ENCODE results near the gene MRTFB. TPM values are rescaled to one million over a fixed set of nuclear protein-coding genes. Genes with fewer than 3 reads are reported as not detected.

MRTFB gene
- total RNA-seq, 1 donor from 2014 or later = 89.4 TPM

DNA sequence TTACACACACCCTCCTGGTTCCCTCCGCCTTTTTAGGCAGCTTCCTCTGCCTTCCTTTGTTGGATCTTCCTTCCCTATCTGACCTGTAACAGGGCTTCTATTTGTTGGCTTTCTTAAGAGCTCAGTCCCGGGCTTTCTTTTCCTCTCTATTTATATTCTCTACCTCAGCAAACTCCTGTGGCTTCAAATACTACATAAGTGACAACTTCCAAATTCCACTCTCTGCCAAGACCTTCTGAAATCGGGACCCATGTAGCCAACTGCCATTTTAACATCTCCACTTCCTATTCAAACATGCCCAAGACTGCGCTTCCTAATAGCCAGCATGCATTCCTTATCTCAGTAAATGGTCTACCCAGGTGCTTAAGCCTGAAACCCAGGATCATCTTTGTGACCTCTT, 128.1 kb downstream of the MRTFB start:
- TF ChIP-seq, protein P1, sequence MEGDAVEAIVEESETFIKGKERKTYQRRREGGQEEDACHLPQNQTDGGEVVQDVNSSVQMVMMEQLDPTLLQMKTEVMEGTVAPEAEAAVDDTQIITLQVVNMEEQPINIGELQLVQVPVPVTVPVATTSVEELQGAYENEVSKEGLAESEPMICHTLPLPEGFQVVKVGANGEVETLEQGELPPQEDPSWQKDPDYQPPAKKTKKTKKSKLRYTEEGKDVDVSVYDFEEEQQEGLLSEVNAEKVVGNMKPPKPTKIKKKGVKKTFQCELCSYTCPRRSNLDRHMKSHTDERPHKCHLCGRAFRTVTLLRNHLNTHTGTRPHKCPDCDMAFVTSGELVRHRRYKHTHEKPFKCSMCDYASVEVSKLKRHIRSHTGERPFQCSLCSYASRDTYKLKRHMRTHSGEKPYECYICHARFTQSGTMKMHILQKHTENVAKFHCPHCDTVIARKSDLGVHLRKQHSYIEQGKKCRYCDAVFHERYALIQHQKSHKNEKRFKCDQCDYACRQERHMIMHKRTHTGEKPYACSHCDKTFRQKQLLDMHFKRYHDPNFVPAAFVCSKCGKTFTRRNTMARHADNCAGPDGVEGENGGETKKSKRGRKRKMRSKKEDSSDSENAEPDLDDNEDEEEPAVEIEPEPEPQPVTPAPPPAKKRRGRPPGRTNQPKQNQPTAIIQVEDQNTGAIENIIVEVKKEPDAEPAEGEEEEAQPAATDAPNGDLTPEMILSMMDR (IDR thresholded peaks at IDR 0.05) = no peak
- no peaks in the 10 kb centered on the region for H3K27me3 ChIP-seq
- H3K27ac ChIP-seq = no peak overlapping the region
- H3K4me3 ChIP-seq = no peak overlapping the region
- no peaks in the 10 kb centered on the region for H3K36me3 ChIP-seq
- DNase-seq (ENCODE audit: low spot score in 2 of 2) = no peak
- intact Hi-C loops (cut with DNase I) = no loop called here
- no peaks in the 10 kb centered on the region for H3K9me3 ChIP-seq
- H3K4me1 ChIP-seq = peaks cover 0 to 5% of the 10 kb centered on the region in 2 donors

DNA sequence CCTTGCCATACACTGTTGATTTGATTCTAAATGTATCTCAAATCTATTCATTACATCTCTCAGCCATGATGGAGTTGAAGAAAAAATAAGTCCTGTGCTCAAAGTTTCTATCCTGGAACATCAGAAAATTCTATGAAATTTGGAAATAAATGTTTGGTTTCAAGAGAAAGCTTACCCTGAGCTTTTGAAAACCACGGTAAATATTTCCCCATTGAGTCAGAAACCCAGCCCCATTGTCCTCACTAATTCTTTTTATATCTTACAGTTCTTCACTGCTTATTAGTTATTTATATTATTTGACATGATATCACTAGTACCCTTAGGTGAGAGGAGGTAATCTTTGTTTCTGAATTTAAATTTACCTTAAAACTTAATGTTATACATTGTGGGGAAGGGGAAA, 128.5 kb downstream of the MRTFB start:
- peaks cover 0 to 5% of the 10 kb centered on the region in 2 donors for H3K4me1 ChIP-seq
- TF ChIP-seq, protein P1 (IDR thresholded peaks at IDR 0.05) = no peak
- no peaks in the 10 kb centered on the region for H3K9me3 ChIP-seq
- DNase-seq (ENCODE audit: low spot score in 2 of 2) = no peak
- no peaks in the 10 kb centered on the region for H3K36me3 ChIP-seq
- no peaks in the 10 kb centered on the region for H3K27me3 ChIP-seq
- H3K4me3 ChIP-seq = no peak overlapping the region
- intact Hi-C loops (cut with DNase I) = no loop called here
- no peak overlapping the region for H3K27ac ChIP-seq

DNA sequence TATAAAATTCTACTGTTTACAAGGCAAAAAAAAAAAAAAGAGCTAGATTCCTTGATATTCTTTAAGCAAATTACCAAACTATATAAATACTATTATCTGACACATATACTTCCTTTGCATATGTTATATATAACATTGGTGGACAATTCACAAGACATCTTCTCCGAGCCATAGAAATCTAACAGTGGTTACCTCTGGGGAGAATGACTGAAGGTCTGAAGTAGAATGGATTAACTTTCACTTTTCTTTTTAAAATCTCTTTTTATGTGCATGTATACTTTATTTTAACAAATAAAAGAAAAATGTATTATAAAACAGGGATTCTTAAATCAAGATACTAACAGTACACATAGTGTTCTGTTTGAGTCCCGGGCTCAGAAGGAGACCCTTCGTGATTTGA, 131.0 kb downstream of the MRTFB start:
- no peaks in the 10 kb centered on the region for H3K9me3 ChIP-seq
- peaks cover 0 to 5% of the 10 kb centered on the region in 2 donors for H3K4me1 ChIP-seq
- no peaks in the 10 kb centered on the region for H3K36me3 ChIP-seq
- no peaks in the 10 kb centered on the region for H3K27me3 ChIP-seq
- TF ChIP-seq, protein P1 (IDR thresholded peaks at IDR 0.05) = no peak
- peak overlapping the region; percentile 10 to 33 for H3K4me3 ChIP-seq
- DNase-seq (ENCODE audit: low spot score in 2 of 2) = no peak
- intact Hi-C loops (cut with DNase I) = no loop called here
- no peak overlapping the region for H3K27ac ChIP-seq

DNA sequence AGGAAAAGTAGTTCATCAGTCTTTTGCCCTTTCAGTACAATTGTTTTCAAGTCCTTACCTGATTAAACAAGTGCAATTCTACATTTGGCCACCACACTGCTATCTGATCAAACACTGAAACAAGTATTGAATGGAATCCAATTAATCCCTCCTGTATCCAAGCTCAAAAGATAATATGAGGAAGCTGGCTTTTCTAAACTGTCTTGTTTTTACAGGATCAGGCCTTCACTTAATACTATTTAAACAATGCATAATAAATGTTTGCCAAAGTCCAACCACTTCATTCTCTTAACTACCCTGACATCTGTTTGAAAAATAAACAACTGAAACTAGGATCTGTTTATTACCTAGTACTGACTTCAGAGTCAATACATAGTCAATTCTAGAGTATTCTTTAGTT, 131.6 kb downstream of the MRTFB start:
- Histone ChIP-seq H3K9me3 (no peaks in the 10 kb centered on the region), H3K27ac (no peak overlapping the region), H3K27me3 (no peaks in the 10 kb centered on the region), H3K36me3 (no peaks in the 10 kb centered on the region), H3K4me3 (no peak overlapping the region), H3K4me1 (peaks cover 0 to 5% of the 10 kb centered on the region in 2 donors)
- TF ChIP-seq, protein P1 (IDR thresholded peaks at IDR 0.05) = peak in 1 of 3 experiments; percentile 12
- no peak for DNase-seq (ENCODE audit: low spot score in 2 of 2)
- intact Hi-C loops (cut with DNase I) = no loop called here

DNA sequence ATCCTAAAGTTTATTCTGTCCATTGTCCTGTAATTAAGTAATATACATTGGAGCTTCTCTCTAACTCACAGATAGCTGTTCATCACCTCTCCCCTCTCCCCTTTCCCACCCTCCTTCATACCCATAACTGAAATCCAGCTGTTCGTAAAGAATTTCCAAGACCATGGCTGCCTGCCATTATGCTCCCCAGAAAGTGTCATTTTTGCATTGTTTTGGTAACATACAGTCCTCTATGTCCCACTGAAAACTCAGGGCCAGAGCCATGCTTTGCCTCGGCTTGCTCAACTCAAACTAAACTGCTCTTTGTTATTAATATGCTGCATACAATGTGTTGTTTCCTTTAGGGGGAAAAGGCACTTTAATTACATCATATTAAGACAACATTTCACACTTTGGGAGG, 132.0 kb downstream of the MRTFB start:
- TF ChIP-seq, protein P1 (IDR thresholded peaks at IDR 0.05) = no peak
- intact Hi-C loops (cut with DNase I) = no loop called here
- Histone ChIP-seq H3K27ac (no peak overlapping the region), H3K4me1 (peaks cover 0 to 5% of the 10 kb centered on the region in 2 donors), H3K9me3 (no peaks in the 10 kb centered on the region), H3K27me3 (no peaks in the 10 kb centered on the region), H3K4me3 (no peak overlapping the region), H3K36me3 (no peaks in the 10 kb centered on the region)
- DNase-seq (ENCODE audit: low spot score in 2 of 2) = no peak

DNA sequence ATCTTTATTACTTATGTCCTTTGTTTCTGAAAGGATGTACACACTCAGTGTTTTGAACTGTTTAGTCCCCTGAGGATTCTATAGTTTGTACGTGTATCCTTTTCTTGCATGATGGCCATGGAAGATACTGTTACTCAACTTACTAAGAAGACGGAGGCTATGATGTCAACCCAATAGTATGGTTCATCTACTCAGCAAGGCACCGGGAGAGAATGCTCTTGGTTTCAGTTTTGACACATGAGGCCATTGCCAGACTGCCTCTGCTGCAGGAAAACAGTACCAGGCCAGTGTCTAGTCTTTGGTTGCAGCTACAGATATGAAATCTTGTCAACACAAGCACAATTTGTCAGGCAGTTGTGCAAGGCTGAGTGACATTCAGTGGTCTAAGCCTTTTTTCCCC, 134.5 kb downstream of the MRTFB start:
- Histone ChIP-seq H3K4me3 (no peak overlapping the region), H3K27ac (no peak overlapping the region), H3K27me3 (no peaks in the 10 kb centered on the region), H3K9me3 (no peaks in the 10 kb centered on the region), H3K4me1 (peaks cover 0 to 5% of the 10 kb centered on the region in 2 donors), H3K36me3 (no peaks in the 10 kb centered on the region)
- intact Hi-C loops (cut with DNase I) = no loop called here
- TF ChIP-seq, protein P1 (IDR thresholded peaks at IDR 0.05) = no peak
- DNase-seq (ENCODE audit: low spot score in 2 of 2) = no peak

Data from ascending aorta (tissue), 2 donors.